Stimulated activated memory B cell treated with anti-CD40 and anti-IgM and Interleukin-4, amounts not matched to agents 10 μg/mL and 1 μg/mL and 100 μg/mL, for 72 hours (primary cell): ENCODE measurements around the gene CACNA1D.

ENCODE experiments used
- ATAC-seq: fragments of 150-1000 bp; cut with Tn5 transposase; 2 replicates; pipeline ENCODE4 v1.10.0; 2021
- H3K27ac Mint-ChIP-seq: one replicate; pipeline ENCODE4 v1.8.0; 2022; ENCODE audit warnings: mild to moderate bottlenecking, mixed read lengths
- H3K27me3 Mint-ChIP-seq: one replicate; pipeline ENCODE4 v1.8.0; 2022; ENCODE audit warnings: mixed read lengths
- H3K36me3 Mint-ChIP-seq: one replicate; pipeline ENCODE4 v1.8.0; 2022; ENCODE audit warnings: mixed read lengths
- H3K4me1 Mint-ChIP-seq: one replicate; pipeline ENCODE4 v1.8.0; 2022; ENCODE audit warnings: mixed read lengths
- H3K4me3 Mint-ChIP-seq: one replicate; pipeline ENCODE4 v1.8.0; 2022; ENCODE audit warnings: mild to moderate bottlenecking, moderate library complexity, mixed read lengths
- H3K9me3 Mint-ChIP-seq: one replicate; pipeline ENCODE4 v1.8.0; 2022; ENCODE audit warnings: mixed read lengths

CACNA1D gene

DNA sequence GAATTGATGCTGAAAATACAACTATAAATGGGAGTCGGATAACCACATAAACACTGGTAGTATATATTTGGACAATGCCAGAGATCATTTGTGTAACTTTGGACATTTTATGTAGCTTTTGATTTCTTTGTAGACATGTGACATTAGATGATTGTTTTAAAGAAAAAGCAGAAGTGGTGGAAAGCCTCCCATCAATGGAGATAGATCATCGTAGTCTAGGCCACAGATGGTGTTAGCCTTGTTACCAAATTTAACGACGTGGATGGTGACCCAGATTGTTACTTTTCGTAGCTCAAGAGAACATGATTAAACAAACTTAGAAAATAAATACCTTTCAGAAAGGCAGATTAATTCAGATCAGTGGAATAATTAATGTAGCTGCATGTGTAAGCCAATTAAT is 8.8 kb downstream of the CACNA1D start:
- Mint-ChIP-seq H3K4me3 (no peak overlapping the region), H3K4me1 (no peaks in the 10 kb centered on the region), H3K27ac (no peak overlapping the region), H3K9me3 (no peaks in the 10 kb centered on the region), H3K27me3 (peaks cover 48% of the 10 kb centered on the region), H3K36me3 (no peaks in the 10 kb centered on the region)
- ATAC-seq = no peak

DNA sequence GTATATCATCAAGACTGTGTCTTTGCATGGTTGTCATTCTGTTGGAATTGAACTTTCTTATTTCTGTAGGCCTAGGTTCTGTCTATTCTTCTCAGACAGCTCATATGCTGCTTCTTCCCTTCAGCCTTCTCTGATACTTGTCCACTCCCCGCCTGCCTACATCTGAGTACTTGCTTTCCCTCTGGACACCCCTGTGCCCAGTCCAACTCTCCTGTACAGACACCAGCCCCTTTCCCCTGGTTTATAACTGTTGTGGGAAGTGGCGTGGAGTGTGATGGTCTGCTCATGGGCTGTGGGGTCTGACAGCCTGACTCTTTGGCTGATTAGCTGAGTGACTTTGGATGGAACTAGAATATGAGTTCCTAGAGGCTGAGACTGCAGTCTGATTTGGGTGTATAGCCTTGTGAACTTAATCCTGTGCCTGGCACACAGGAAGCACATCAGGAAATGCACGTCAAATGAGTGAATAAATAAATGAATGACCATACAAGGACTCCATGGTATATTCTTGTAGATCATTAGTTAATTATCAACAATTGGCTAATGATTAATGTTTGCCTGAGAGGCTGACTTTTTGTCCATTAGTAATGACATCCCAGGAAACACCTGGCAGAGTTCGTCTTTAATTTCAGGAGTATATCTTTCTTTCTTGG is 11.8 kb downstream of the CACNA1D start:
- H3K4me3 Mint-ChIP-seq = no peak overlapping the region
- no peaks in the 10 kb centered on the region for H3K36me3 Mint-ChIP-seq
- H3K27ac Mint-ChIP-seq = no peak overlapping the region
- ATAC-seq = no peak
- peaks cover 60% of the 10 kb centered on the region for H3K27me3 Mint-ChIP-seq
- H3K9me3 Mint-ChIP-seq = no peaks in the 10 kb centered on the region
- H3K4me1 Mint-ChIP-seq = no peaks in the 10 kb centered on the region

DNA sequence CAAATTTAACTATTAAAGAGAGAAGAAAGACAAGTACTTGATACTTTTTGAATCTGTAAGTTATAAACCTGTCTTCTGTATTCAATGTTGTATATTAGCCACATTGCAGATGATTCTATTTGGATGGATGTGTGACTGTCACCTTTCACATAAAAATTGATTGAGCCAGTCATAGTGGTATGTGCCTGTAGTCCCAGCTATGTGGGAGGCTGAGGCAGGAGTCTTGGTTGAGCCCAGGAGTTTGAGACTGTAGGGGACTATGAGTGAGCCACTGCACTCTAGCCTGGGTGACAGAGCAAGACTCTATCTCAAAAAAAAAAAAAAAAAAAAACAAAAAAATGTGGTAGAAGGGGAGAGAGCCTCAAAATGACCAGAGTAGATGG is 12.3 kb downstream of the CACNA1D start:
- H3K36me3 Mint-ChIP-seq = no peaks in the 10 kb centered on the region
- H3K4me3 Mint-ChIP-seq = no peak overlapping the region
- H3K27me3 Mint-ChIP-seq = peaks cover 62% of the 10 kb centered on the region
- no peak for ATAC-seq
- no peaks in the 10 kb centered on the region for H3K4me1 Mint-ChIP-seq
- H3K27ac Mint-ChIP-seq = no peak overlapping the region
- H3K9me3 Mint-ChIP-seq = no peaks in the 10 kb centered on the region

DNA sequence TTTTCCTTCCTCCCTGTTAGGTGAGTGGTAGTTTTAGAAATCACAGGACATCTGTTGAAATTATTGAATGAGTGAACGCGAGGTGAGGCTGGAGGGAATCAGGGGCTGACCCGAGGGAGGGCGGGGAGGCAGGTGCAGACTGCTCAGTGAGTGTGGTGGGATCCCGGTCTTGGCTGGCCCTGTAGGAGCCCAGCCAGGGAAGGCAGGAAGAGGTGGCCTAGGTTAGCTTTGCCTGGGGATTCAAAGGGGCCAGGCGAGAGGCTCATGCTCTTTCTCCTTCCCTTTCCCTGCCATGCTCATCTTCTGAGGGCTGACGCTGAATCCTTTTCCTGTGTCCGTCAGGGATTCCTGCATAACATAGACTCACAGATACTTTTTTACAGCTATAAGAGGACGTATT is 15.1 kb downstream of the CACNA1D start:
- H3K4me3 Mint-ChIP-seq = no peak overlapping the region
- H3K27me3 Mint-ChIP-seq = peaks cover 64% of the 10 kb centered on the region
- ATAC-seq = no peak
- H3K4me1 Mint-ChIP-seq = no peaks in the 10 kb centered on the region
- H3K36me3 Mint-ChIP-seq = no peaks in the 10 kb centered on the region
- no peaks in the 10 kb centered on the region for H3K9me3 Mint-ChIP-seq
- no peak overlapping the region for H3K27ac Mint-ChIP-seq

DNA sequence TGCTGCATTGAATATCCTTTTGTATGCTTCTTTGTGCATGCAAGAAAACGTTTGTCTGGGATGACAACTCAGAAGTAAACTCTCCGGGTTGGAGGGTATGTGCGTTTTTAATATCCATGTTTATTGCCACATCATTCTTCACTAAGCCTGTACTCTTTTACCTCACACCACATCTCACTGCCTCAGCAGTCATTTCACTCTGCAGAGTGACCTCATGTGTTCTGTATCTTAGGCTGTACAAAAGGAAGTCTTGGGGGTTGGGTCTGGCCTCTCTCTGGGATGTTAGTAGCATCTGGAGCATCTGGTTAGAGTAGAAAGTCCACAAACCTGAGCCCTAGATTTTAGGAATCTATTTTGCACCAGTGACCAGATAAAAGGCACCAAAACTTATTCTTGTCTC is 16.1 kb downstream of the CACNA1D start:
- H3K27ac Mint-ChIP-seq = no peak overlapping the region
- no peaks in the 10 kb centered on the region for H3K4me1 Mint-ChIP-seq
- H3K36me3 Mint-ChIP-seq = no peaks in the 10 kb centered on the region
- ATAC-seq = no peak
- peaks cover 64% of the 10 kb centered on the region for H3K27me3 Mint-ChIP-seq
- no peak overlapping the region for H3K4me3 Mint-ChIP-seq
- H3K9me3 Mint-ChIP-seq = no peaks in the 10 kb centered on the region

DNA sequence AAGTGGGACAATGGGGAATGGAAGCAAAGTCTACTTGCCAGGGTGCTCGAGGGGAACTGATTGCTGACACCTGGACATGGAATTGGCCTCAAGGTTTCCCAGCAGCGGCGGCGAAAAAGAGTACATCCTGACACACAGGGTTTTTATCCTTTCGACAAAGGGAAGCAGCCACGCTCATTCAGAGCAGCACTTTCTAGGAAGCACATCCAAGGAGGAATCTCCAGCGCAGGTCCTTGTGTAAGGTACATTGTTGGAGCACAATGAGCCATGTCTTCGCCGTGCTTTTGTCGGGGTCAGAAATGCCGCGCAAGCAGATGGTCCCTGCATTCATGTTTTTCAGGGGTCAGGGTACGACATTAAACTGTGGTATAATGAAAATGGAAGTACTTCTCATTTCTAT is 16.8 kb downstream of the CACNA1D start:
- ATAC-seq = no peak
- H3K27ac Mint-ChIP-seq = no peak overlapping the region
- no peaks in the 10 kb centered on the region for H3K4me1 Mint-ChIP-seq
- no peaks in the 10 kb centered on the region for H3K9me3 Mint-ChIP-seq
- peaks cover 57% of the 10 kb centered on the region for H3K27me3 Mint-ChIP-seq
- no peak overlapping the region for H3K4me3 Mint-ChIP-seq
- H3K36me3 Mint-ChIP-seq = no peaks in the 10 kb centered on the region

DNA sequence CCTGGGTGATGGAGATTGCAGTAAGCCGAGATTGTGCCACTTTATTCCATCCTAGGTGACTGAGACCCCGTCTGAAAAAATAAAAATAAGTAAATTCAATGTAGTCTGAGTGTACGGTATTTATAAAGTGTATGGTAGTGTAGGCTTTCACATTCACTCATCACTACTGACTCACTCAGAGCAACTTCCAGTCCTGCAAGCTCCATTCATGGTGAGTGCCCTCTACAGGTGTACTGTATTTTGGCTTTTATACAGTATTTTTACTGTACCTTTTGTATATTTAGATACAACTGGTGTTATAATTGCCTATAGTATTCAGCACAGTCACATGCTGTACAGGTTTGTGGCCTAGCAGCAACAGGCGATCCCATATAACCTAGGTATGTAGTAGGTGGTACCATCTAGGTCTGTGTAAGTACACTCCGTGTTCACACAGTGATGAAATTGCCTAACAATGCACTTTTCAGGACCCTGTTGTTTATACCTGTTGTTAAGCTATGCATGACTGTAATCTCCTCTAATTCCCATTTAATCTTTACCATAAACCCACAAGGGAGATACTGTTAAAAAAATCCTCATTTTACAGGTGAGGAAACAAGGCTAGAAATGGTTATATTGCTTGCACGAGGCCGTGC is 19.3 kb downstream of the CACNA1D start:
- Mint-ChIP-seq H3K27ac (no peak overlapping the region), H3K4me3 (no peak overlapping the region), H3K9me3 (no peaks in the 10 kb centered on the region), H3K4me1 (no peaks in the 10 kb centered on the region), H3K36me3 (no peaks in the 10 kb centered on the region), H3K27me3 (peaks cover 37% of the 10 kb centered on the region)
- peak; percentile 46 for ATAC-seq

DNA sequence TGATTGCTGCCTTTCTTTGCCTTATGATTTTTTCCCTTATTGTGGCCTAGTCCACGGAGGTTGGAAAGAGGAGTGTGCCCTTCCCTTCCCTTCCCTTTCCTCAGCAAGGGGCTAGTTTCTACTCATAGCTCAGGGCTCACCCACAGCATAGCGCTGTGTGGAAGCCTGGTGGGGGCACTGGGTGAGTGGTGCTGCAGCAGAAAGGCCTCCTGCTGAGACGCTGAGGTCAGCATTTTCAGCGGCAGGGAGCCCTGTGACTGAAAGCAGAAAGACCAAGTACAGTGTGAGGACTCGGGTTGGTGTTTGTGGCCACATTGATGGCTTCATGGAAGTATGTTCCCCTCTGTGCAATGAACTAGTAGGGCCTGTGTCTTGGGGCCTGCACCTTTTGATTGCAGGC is 21.9 kb downstream of the CACNA1D start:
- Mint-ChIP-seq H3K36me3 (no peaks in the 10 kb centered on the region), H3K9me3 (no peaks in the 10 kb centered on the region), H3K4me3 (no peak overlapping the region), H3K27me3 (peaks cover 11% of the 10 kb centered on the region), H3K4me1 (no peaks in the 10 kb centered on the region), H3K27ac (no peak overlapping the region)
- no peak for ATAC-seq

DNA sequence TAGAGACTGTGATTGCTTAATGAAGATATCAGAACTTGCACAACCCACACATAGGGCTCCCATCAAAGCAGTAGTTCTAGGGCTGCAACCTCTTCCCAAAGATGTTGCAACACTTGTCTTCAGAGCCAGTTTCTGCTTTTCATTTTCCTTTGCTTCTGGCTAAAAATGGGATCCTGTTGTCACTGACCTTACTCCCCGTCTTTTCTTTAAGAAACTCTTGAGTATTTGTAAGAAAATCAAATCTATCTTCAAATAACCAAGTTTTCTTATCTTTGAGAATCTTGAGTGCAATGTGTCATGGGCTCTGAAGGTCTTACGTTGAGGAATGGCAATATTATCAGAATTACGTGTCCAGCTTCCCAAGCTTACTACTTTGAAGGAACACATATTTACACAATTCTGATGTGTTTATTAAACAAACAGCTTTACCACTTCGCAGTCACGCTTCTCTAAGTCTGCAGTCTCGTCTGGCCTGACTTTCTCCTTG is 24.1 kb downstream of the CACNA1D start:
- Mint-ChIP-seq H3K4me1 (no peaks in the 10 kb centered on the region), H3K27ac (no peak overlapping the region), H3K9me3 (no peaks in the 10 kb centered on the region), H3K36me3 (no peaks in the 10 kb centered on the region), H3K27me3 (no peaks in the 10 kb centered on the region), H3K4me3 (no peak overlapping the region)
- no peak for ATAC-seq

DNA sequence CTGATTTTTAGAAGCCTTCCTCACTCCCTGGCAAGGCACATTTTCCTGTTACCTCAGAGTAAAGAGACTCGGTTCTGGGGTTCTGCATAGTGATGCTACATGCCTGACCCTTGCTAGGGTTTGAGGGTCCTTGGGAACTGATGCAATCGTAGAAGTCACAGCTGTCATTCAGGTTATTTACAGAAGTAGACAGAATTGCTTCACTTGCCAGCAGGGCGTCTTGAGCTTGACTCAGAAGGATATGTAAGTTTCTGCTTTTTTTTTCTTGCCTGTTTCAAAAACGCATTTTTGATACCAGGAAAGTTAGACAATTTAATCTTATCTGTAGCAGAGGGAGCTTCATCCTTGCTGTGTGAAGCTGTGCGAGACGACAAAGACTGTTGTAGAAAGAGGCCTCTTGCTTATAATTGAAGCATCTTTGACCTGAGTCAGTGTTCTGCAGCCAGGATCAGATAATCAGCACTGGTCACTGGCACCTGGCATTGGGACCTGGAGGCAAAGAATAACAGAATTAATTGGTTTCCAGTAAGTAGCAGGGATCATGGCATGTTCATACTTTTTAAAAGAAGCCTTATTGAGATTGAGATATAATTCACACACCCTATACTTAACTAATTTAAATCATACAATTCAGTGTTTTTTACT is 24.8 kb downstream of the CACNA1D start:
- Mint-ChIP-seq H3K4me3 (no peak overlapping the region), H3K9me3 (no peaks in the 10 kb centered on the region), H3K27me3 (no peaks in the 10 kb centered on the region), H3K36me3 (no peaks in the 10 kb centered on the region), H3K4me1 (no peaks in the 10 kb centered on the region), H3K27ac (no peak overlapping the region)
- no peak for ATAC-seq

DNA sequence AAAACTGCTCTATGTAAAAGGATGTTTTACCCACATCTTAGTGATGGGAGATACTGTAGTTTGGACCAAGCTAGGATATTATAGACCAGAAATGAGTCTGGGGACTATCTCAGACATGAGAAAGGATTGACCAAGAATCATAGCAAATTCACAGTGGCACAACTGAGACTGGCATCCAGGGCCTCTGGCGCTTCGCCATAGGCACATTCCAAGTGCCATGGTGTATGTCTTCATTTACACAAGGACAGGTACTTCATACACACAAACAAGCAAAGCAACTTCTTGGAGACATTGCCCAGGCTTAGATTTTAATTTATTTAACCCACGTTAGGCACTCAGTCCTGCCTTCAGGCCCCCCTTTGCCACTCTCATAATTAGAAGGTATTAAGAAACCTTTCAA is 28.9 kb downstream of the CACNA1D start:
- no peak overlapping the region for H3K4me3 Mint-ChIP-seq
- ATAC-seq = no peak
- H3K27me3 Mint-ChIP-seq = no peaks in the 10 kb centered on the region
- no peak overlapping the region for H3K27ac Mint-ChIP-seq
- H3K4me1 Mint-ChIP-seq = no peaks in the 10 kb centered on the region
- H3K36me3 Mint-ChIP-seq = no peaks in the 10 kb centered on the region
- no peaks in the 10 kb centered on the region for H3K9me3 Mint-ChIP-seq

DNA sequence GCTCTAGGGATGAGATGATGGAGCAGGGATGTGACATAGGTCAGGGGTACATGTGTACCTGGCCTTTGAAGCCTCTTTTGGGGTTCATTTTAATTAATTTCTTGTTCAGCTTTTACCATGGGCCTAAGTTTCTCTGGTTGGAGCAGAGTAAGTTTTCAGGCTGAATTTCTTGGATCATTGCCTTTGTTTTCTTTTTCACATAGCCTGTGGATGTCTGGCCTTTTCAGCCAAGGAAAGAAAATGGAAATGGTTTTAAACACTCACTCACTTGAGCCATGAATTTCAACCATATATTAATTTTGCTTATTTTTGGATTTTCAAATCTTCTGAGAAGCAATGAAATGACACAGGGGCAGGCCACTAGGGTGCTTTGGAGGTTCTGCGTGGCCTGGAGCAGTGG is 30.2 kb downstream of the CACNA1D start:
- Mint-ChIP-seq H3K36me3 (no peaks in the 10 kb centered on the region), H3K27ac (no peak overlapping the region), H3K27me3 (peaks cover 4% of the 10 kb centered on the region), H3K4me3 (no peak overlapping the region), H3K9me3 (no peaks in the 10 kb centered on the region), H3K4me1 (no peaks in the 10 kb centered on the region)
- no peak for ATAC-seq

DNA sequence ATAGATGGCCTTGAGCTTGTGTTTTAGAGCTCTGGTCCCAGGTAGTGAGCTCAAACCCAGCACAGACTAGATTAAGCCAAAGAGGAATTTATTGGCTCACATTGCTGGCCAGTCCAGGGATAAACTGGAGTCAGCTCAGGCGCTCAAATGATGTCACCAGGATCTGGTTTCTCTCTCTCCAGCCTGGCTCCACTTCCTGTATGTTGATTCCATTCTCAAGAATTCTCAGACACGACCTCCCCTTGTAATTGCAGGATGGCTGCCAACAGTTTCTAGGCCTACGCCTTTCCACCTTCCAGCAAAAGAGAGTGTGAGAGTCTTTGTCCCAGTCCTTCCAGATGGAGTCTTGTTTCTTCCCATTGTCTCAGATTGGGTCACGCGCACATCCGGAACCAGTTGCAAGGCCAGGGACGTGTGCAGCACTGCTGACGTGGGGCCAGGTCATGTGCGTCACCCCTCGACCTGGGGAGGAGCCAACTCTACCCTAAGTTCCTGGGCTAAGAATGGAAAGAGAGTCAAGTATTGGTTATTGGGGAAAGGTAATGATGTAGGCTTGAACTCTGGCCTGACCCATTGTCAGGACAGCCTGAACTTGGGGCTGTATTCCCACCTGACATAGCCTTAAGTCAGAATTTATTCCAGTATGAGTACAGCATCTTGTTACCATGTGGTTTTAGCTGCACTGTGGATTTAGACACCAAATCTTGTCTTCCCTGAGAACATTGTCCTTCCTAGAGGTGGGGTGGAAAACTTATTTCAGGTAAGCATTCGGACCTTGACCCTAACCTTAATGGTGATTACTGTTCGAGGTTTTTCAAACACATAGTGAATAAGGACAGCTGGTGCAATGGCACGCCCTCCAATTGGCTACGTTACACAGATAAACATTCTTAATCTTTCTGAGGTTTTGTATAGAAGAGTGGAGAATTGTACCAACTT is 31.6 kb downstream of the CACNA1D start:
- ATAC-seq = no peak
- Mint-ChIP-seq H3K36me3 (no peaks in the 10 kb centered on the region), H3K27ac (no peak overlapping the region), H3K4me1 (no peaks in the 10 kb centered on the region), H3K9me3 (no peaks in the 10 kb centered on the region), H3K27me3 (peaks cover 12% of the 10 kb centered on the region), H3K4me3 (no peak overlapping the region)

DNA sequence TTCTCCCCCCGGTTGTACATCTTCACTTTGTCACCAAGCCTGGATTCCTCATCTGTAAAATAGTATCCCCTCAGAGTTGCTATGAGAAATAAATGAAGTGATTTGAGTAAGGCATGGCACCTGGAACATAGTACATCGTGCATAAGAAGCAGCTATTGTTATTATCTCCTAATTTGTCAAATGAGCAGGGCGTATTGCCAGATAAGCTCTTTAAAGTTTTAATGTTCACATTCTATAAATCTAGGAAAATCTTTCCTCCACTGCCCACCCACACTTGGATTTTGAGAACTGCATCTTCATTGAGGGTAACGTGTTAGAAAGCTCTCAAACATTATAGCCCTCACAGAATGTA is 32.3 kb downstream of the CACNA1D start:
- Mint-ChIP-seq H3K4me3 (no peak overlapping the region), H3K9me3 (no peaks in the 10 kb centered on the region), H3K36me3 (no peaks in the 10 kb centered on the region), H3K27ac (no peak overlapping the region), H3K4me1 (no peaks in the 10 kb centered on the region), H3K27me3 (peaks cover 18% of the 10 kb centered on the region)
- no peak for ATAC-seq

DNA sequence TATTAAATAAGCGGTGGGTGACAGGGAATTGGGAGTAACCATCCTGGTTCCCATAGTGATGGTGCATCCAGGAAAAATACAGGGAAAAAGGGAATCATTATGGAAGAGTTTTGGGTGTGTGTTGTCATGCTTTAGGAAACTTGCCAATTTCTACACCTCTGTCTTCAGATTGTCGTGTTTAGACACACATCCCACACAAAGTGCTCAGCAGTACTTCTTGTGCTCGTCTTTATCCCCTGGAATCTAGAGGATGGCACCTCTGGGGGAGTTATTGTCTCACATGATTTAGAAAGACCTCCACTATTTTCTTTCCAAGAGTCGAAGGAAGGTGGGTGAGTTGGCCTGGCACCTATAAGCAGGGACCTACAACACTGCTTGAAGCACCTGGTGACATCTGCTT is 35.8 kb downstream of the CACNA1D start:
- Mint-ChIP-seq H3K4me3 (no peak overlapping the region), H3K36me3 (no peaks in the 10 kb centered on the region), H3K4me1 (no peaks in the 10 kb centered on the region), H3K9me3 (no peaks in the 10 kb centered on the region), H3K27me3 (peaks cover 18% of the 10 kb centered on the region), H3K27ac (no peak overlapping the region)
- no peak for ATAC-seq
